HUES6 (cell line): ENCODE data around the gene RPL18.
"Not testable (repeated sequence)": the region's sequence is repeated elsewhere in the genome, so short reads cannot be mapped to it uniquely, and the experiment has no call there.

Experiments used
- H3K27ac ChIP-seq: 2 replicates; pipeline ENCODE4 v1.7.0; 2013; ENCODE audit warnings: low read depth, mild to moderate bottlenecking, low read length, inconsistent platforms
- H3K27me3 ChIP-seq: 2 replicates; pipeline ENCODE4 v1.6.1; 2013; ENCODE audit warnings: low read length; ENCODE audit not compliant: control insufficient read depth, insufficient read depth
- H3K36me3 ChIP-seq: 2 replicates; pipeline ENCODE4 v1.6.1; 2013; ENCODE audit warnings: low read length; ENCODE audit not compliant: control insufficient read depth, insufficient read depth
- H3K4me1 ChIP-seq: 2 replicates; pipeline ENCODE4 v1.6.1; 2013; ENCODE audit warnings: low read length; ENCODE audit not compliant: control insufficient read depth, insufficient read depth
- H3K4me3 ChIP-seq: 2 replicates; pipeline ENCODE4 v1.5.1; 2013; ENCODE audit warnings: low read depth, low read length
- H3K9ac ChIP-seq: one replicate; pipeline ENCODE4 v1.6.1; 2013; ENCODE audit warnings: mild to moderate bottlenecking, low read length
- H3K9me3 ChIP-seq: 2 replicates; pipeline ENCODE4 v1.6.1; 2013; ENCODE audit warnings: low read depth, low read length; ENCODE audit not compliant: control insufficient read depth, insufficient read depth

RPL18 gene

DNA sequence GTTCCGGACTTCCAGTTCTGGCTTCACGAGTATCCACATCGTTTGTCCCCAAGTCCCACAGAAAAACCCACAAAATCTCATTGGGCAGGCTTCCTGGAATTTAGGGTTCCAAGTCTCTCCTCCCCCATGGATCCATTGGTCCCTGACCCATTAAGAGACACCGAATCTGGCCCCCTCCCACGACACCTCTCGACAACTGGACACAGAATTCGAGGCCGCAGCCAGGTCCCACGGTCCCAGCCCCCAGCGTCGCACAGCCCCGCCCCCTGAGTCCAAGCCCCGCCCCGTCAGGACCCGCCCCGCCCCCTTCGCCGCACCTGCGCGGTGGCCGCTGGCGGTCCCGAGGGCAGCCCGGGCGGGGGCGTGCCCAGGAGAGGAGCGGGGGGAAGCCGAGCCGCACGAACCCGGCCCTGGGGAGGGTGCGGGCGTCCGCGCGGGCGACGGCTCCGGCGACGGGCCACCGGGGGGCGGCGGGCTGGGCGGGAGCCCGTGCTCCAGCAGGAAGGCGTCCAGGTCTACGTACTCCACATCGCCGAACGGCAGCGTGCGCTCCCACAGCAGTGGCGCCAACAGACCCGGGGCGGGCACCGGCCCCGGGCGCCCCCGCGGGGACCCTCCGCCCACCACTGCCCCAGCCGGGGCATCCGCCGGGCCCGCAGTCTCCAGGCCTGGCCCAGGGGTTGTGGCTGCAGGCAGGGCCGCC lies 16.4 kb upstream of the RPL18 start:
- Histone ChIP-seq H3K4me3 (peak overlapping the region; percentile 68), H3K9me3 (no peaks in the 10 kb centered on the region), H3K36me3 (no peaks in the 10 kb centered on the region), H3K4me1 (peaks cover 60% of the 10 kb centered on the region), H3K27me3 (peaks cover 21% of the 10 kb centered on the region), H3K9ac (no peak overlapping the region), H3K27ac (no peak overlapping the region)

- Histone ChIP-seq H3K9me3 (no peaks in the 10 kb centered on the region), H3K4me3 (peak overlapping the region; percentile 44)
These were observed 15.7 kb upstream of the RPL18 start for GRCh38 chr19:48634424-48635262.

GRCh38 chr19:48634036-48634342 lies 15.0 kb upstream of the RPL18 start:
- Histone ChIP-seq H3K27ac (no peak overlapping the region), H3K9ac (no peak overlapping the region), H3K27me3 (peaks cover 17% of the 10 kb centered on the region), H3K9me3 (no peaks in the 10 kb centered on the region), H3K36me3 (no peaks in the 10 kb centered on the region), H3K4me1 (peaks cover 52% of the 10 kb centered on the region), H3K4me3 (peak overlapping the region; percentile 34)

More at GRCh38 chr19:48634424-48635262, 15.7 kb upstream of the RPL18 start:
- H3K36me3 ChIP-seq = no peaks in the 10 kb centered on the region
- H3K9ac ChIP-seq = no peak overlapping the region
- peaks cover 17% of the 10 kb centered on the region for H3K27me3 ChIP-seq
- no peak overlapping the region for H3K27ac ChIP-seq
- H3K4me1 ChIP-seq = peaks cover 55% of the 10 kb centered on the region

- H3K36me3 ChIP-seq = no peaks in the 10 kb centered on the region
- peaks cover 47% of the 10 kb centered on the region for H3K4me1 ChIP-seq
- H3K27ac ChIP-seq = no peak overlapping the region
- no peak overlapping the region for H3K9ac ChIP-seq
- peaks cover 17% of the 10 kb centered on the region for H3K27me3 ChIP-seq
- H3K9me3 ChIP-seq = no peaks in the 10 kb centered on the region
- H3K4me3 ChIP-seq = peak overlapping the region; percentile 34; the same call in 1 of the 2 replicates
These were observed 14.4 kb upstream of the RPL18 start for GRCh38 chr19:48633148-48634035.

GRCh38 chr19:48632692-48633147 lies 13.7 kb upstream of the RPL18 start:
- H3K27ac ChIP-seq = no peak overlapping the region
- peaks cover 44% of the 10 kb centered on the region for H3K4me1 ChIP-seq
- H3K9ac ChIP-seq = no peak overlapping the region
- H3K4me3 ChIP-seq = no peak overlapping the region
- peaks cover 17% of the 10 kb centered on the region for H3K27me3 ChIP-seq
- no peaks in the 10 kb centered on the region for H3K36me3 ChIP-seq
- H3K9me3 ChIP-seq = no peaks in the 10 kb centered on the region

DNA sequence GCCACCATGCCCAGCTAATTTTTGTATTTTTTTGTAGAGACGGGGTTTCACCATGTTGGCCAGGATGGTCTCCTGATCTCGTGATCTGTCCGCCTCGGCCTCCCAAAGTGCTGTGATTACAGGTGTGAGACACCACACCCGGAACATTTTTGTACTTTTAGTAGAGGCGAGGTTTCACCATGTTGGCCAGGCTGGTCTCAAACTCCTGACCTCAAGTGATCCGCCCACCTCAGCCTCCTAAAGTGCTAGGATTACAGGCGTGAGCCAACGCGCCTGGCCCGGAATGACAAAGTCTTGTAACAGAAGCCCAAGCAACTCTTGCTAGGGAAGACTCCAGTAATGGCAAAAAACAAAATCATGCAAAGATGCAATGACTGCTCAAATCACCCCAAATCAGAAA lies 13.3 kb upstream of the RPL18 start:
- H3K4me1 ChIP-seq = peaks cover 43% of the 10 kb centered on the region
- H3K27ac ChIP-seq, H3K9me3 ChIP-seq, H3K9ac ChIP-seq, H3K36me3 ChIP-seq, H3K4me3 ChIP-seq: not testable (repeated sequence)
- peaks cover 17% of the 10 kb centered on the region for H3K27me3 ChIP-seq

DNA sequence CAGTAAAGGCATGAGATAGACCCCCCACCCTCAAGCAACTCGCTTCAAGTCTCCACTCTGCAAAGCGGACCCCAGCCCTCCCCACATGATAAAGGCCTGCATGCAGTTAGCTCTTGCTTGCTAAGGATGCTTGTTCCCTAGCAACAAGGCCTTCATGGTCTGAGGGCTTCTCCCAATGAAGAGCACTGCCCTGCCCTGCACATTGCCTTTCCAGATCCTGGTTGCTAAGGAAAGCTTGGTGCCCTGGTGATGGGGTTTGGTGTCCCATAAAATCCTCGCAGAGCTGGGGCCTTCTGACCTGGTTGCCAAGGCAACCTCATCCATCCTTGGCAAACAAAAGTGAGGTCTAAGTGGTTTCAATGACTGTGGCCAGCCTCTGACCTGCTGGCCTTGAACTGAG lies 12.2 kb upstream of the RPL18 start:
- H3K36me3 ChIP-seq = no peaks in the 10 kb centered on the region
- H3K4me3 ChIP-seq = peak overlapping the region; percentile 62
- peak overlapping the region; percentile 49 for H3K27ac ChIP-seq
- peak overlapping the region; percentile 54 for H3K9ac ChIP-seq
- H3K9me3 ChIP-seq = no peaks in the 10 kb centered on the region
- H3K4me1 ChIP-seq = peaks cover 39% of the 10 kb centered on the region
- peaks cover 8% of the 10 kb centered on the region for H3K27me3 ChIP-seq

GRCh38 chr19:48630296-48631063 lies 11.5 kb upstream of the RPL18 start:
- H3K27ac ChIP-seq = peak overlapping the region; percentile 49
- peaks cover under 1% of the 10 kb centered on the region; the same call in 1 of the 2 replicates for H3K27me3 ChIP-seq
- peak overlapping the region; percentile 62 for H3K4me3 ChIP-seq
- H3K36me3 ChIP-seq = no peaks in the 10 kb centered on the region
- peaks cover 36% of the 10 kb centered on the region for H3K4me1 ChIP-seq
- H3K9me3 ChIP-seq = no peaks in the 10 kb centered on the region
- H3K9ac ChIP-seq = peak overlapping the region; percentile 54

DNA sequence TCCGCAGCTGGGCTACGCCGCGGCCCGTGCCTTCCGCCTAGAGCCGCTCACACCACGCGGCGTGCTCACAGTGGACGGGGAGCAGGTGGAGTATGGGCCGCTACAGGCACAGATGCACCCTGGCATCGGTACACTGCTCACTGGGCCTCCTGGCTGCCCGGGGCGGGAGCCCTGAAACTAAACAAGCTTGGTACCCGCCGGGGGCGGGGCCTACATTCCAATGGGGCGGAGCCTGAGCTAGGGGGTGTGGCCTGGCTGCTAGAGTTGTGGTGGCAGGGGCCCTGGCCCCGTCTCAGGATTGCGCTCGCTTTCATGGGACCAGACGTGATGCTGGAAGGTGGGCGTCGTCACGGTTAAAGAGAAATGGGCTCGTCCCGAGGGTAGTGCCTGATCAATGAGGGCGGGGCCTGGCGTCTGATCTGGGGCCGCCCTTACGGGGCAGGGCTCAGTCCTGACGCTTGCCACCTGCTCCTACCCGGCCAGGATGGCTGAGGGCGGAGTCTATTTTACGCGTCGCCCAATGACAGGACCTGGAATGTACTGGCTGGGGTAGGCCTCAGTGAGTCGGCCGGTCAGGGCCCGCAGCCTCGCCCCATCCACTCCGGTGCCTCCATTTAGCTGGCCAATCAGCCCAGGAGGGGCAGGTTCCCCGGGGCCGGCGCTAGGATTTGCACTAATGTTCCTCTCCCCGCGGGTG lies 10.8 kb upstream of the RPL18 start:
- H3K27ac ChIP-seq = peak overlapping the region; percentile 49; the same call in 1 of the 2 replicates
- peak overlapping the region; percentile 62 for H3K4me3 ChIP-seq
- no peaks in the 10 kb centered on the region for H3K27me3 ChIP-seq
- H3K36me3 ChIP-seq = no peaks in the 10 kb centered on the region
- H3K9me3 ChIP-seq = no peaks in the 10 kb centered on the region
- peaks cover 37% of the 10 kb centered on the region for H3K4me1 ChIP-seq
- H3K9ac ChIP-seq = peak overlapping the region; percentile 54

DNA sequence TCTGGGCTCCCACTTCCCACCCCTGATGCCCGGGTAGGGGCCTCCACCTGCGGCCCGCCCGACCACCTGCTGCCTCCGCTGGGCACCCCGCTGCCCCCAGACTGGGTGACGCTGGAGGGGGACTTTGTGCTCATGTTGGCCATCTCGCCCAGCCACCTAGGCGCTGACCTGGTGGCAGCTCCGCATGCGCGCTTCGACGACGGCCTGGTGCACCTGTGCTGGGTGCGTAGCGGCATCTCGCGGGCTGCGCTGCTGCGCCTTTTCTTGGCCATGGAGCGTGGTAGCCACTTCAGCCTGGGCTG lies 10.3 kb upstream of the RPL18 start:
- H3K9ac ChIP-seq = no peak overlapping the region
- H3K36me3 ChIP-seq = no peaks in the 10 kb centered on the region
- H3K4me1 ChIP-seq = peaks cover 34% of the 10 kb centered on the region
- H3K9me3 ChIP-seq = no peaks in the 10 kb centered on the region
- H3K27ac ChIP-seq = no peak overlapping the region
- peak overlapping the region; percentile 62 for H3K4me3 ChIP-seq
- H3K27me3 ChIP-seq = no peaks in the 10 kb centered on the region
